Sigmoid colon (tissue), 7 donors: ENCODE results near the gene KIF6. TPM values are rescaled to one million over a fixed set of nuclear protein-coding genes. Genes with fewer than 3 reads are reported as not detected.

ENCODE experiments used
- DNase-seq: peaks from one replicate; pipeline ENCODE4 v3.0.0-alpha.2; 2019
- H3K27ac ChIP-seq, 4 donors: fragments of 200-600 bp; sonication (generic); one replicate each; pipeline ENCODE4 v1.5.1; 2016 to 2019; ENCODE audit warnings: mild to moderate bottlenecking in 1 of 4
- H3K27me3 ChIP-seq, 3 donors: fragments of 200-600 bp; sonication (generic); one replicate each; pipeline ENCODE4 v1.5.1; 2019; ENCODE audit warnings: mild to moderate bottlenecking in 1 of 3
- H3K36me3 ChIP-seq, 4 donors: fragments of 200-600 bp; sonication (generic); one replicate each; pipeline ENCODE4 v1.5.1; 2016 to 2019
- H3K4me1 ChIP-seq, 4 donors: fragments of 200-600 bp; sonication (generic); one replicate each; pipeline ENCODE4 v1.5.1; 2017 to 2019
- H3K4me3 ChIP-seq, 4 donors: fragments of 200-600 bp; sonication (generic); one replicate each; pipeline ENCODE4 v1.5.1; 2017 to 2019; ENCODE audit warnings: mild to moderate bottlenecking in 2 of 4, moderate library complexity in 1 of 4
- H3K9me3 ChIP-seq, 4 donors: fragments of 200-600 bp in 3 of 4; sonication (generic) in 3 of 4; one replicate each; pipeline versions ENCODE4 v1.5.1 to v1.6.1; 2013 to 2019
- EP300 ChIP-seq, 4 donors: sonication (generic); formaldehyde crosslinking; IDR thresholded peaks; one replicate each; pipeline ENCODE4 v1.6.1; 2017; ENCODE audit warnings: antibody characterized with exemption in 4 of 4
- POLR2A ChIP-seq, 2 donors: fragments of 450-650 bp; IDR thresholded peaks; one replicate each; pipeline ENCODE4 v1.6.1; 2016; ENCODE audit warnings: antibody characterized with exemption in 2 of 2, mild to moderate bottlenecking in 2 of 2, moderate library complexity in 2 of 2
- POLR2AphosphoS5 ChIP-seq, 4 donors: sonication (generic); formaldehyde crosslinking; IDR thresholded peaks; one replicate each; pipeline ENCODE4 v1.6.1; 2017; ENCODE audit warnings: antibody characterized with exemption in 4 of 4
- WGBS, 2 donors: extraction: QIAGEN DNeasy Blood & Tissue Kit; methylation state at CpG; one replicate each; pipeline ENCODE4 v1.1.7; 2013; 5-methylcytosine and 5-hydroxymethylcytosine counted together
- intact Hi-C: fragments of 100-400 bp; cut with DNase I; formaldehyde crosslinking; loops from one replicate; pipeline ENCODE4 v1.15.1; 2023
- polyA plus RNA-seq, 3 donors: library from polyadenylated mRNA; stranded (reverse); fragments of 200-250 nt; gene quantifications; one replicate each; pipeline ENCODE4 v1.2.3, GENCODE V29; 2013
- total RNA-seq, 4 donors: library from RNA; depleted of rRNA; stranded (reverse); fragments of >200 nt; gene quantifications; one replicate each; pipeline ENCODE4 v1.1.0, GENCODE V29; 2016
- TF ChIP-seq, protein P1 (sequence below), 4 experiments: fragments of 450-650 bp in 3 of 4; fragments of 200-600 bp in 1 of 4; IDR thresholded peaks; one replicate each; pipeline ENCODE4 v1.5.1; 2016 to 2019; ENCODE audit warnings: antibody characterized with exemption in 4 of 4, mild to moderate bottlenecking in 3 of 4, moderate library complexity in 2 of 4
- donor health status: healthy with polysubstance abuse.
- donor health status: Bipolar disorder and iron deficiency.
- donor health status: healthy.

Gene KIF6
- total and polyA plus RNA-seq, 7 donors = under 0.01 to 0.99 (median 0.36) TPM; not detected in 2

GRCh38 chr6:39321761-39322160 lies 403.4 kb downstream of the KIF6 start:
- Histone ChIP-seq H3K4me1 (no peaks in the 10 kb centered on the region), H3K36me3 (no peaks in the 10 kb centered on the region), H3K27me3 (no peaks in the 10 kb centered on the region), H3K9me3 (no peaks in the 10 kb centered on the region), H3K4me3 (no peak overlapping the region), H3K27ac (no peak overlapping the region)
- TF ChIP-seq, protein P1, sequence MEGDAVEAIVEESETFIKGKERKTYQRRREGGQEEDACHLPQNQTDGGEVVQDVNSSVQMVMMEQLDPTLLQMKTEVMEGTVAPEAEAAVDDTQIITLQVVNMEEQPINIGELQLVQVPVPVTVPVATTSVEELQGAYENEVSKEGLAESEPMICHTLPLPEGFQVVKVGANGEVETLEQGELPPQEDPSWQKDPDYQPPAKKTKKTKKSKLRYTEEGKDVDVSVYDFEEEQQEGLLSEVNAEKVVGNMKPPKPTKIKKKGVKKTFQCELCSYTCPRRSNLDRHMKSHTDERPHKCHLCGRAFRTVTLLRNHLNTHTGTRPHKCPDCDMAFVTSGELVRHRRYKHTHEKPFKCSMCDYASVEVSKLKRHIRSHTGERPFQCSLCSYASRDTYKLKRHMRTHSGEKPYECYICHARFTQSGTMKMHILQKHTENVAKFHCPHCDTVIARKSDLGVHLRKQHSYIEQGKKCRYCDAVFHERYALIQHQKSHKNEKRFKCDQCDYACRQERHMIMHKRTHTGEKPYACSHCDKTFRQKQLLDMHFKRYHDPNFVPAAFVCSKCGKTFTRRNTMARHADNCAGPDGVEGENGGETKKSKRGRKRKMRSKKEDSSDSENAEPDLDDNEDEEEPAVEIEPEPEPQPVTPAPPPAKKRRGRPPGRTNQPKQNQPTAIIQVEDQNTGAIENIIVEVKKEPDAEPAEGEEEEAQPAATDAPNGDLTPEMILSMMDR (IDR thresholded peaks at IDR 0.05) = no peak
- intact Hi-C loops = no loop called here
- WGBS, 2 donors = 67 to 73% methylated on average over 5 of the region's 5 CpGs
- no peak for DNase-seq

DNA sequence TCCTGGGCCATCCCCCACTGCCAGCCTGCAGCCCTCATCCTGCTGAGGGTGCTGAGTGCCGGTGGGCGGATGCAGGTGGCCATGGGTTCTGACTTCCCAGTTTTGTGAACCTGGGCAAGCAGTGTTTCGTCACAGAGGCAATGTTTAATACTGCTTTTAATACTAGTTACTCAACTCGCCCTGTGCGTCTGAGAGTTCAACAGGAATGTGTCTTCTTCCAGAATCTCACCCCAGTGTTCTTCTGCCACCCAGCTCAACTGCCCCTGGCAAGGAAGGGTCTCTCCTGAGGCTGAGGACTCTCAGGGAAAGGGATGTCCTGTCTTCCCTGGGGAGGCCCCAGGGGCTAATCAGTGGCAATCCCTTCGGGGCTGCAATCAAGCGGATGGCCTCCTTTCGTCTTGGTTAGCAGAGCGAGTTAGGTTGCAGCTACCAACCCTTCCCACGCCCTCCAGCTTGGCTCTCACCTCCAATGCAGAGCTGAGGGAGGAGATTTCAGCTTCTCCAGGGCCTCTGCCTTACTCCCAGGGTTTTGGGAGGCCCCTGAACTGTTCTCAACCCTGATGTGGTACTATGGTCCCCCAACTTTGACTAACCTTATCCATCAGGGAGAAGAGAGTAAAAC lies 404.7 kb downstream of the KIF6 start:
- DNase-seq = no peak
- TF ChIP-seq POLR2AphosphoS5 (IDR thresholded peaks at IDR 0.05) = no peak
- TF ChIP-seq, protein P1 (IDR thresholded peaks at IDR 0.05) = no peak
- no peak for TF ChIP-seq EP300 (IDR thresholded peaks at IDR 0.05)
- TF ChIP-seq POLR2A (IDR thresholded peaks at IDR 0.05) = no peak
- Histone ChIP-seq H3K4me1 (no peaks in the 10 kb centered on the region), H3K36me3 (no peaks in the 10 kb centered on the region), H3K27ac (no peak overlapping the region), H3K4me3 (no peak overlapping the region), H3K9me3 (no peaks in the 10 kb centered on the region), H3K27me3 (peaks cover 0 to 3% (median 0%) of the 10 kb centered on the region in 3 donors)
- intact Hi-C loops = no loop called here
- 63 to 75% methylated on average over 10 of the region's 10 CpGs for WGBS, 2 donors

DNA sequence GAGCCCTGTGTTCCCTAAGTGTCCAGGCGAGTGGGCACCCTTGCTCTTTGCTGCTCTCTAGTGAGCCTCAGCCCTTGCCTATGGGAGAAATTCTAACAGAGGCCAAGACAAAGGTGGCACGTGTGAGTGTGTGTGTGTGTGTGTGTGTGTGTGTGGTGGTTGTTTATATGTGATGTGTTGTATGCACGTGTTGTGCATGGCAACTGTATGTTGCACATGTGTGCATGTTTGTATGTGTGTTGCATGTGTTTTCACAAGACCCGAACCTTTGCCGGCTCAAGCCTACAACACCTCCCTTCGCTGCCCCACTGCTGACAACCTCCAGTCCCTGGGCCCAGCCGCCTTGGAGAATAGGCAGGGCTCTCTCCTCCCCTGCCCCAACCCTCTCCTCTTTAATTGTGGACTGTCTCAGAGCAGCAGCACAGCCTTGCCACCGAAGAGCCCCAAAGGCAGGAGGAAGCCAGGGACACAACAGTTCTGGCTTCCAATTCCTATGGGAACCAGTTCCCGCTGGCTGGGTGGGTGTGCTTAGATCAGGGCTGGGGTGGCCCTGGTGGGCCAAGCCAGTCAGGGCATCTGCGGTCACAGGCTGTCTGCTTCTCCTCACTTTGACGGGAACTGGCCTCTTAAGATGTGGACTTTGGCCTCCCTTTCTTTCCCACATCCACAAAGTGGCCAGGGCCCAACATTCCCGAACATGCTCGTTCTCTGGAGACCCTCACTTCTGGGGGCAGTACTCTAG lies 405.4 kb downstream of the KIF6 start:
- Histone ChIP-seq H3K27me3 (peaks cover under 1 to 9% (median 1%) of the 10 kb centered on the region in 3 donors), H3K9me3 (no peaks in the 10 kb centered on the region), H3K36me3 (no peaks in the 10 kb centered on the region), H3K4me1 (no peaks in the 10 kb centered on the region), H3K4me3 (no peak overlapping the region), H3K27ac (no peak overlapping the region)
- DNase-seq = no peak
- intact Hi-C loops = no loop called here
- WGBS, 2 donors = 65 to 73% methylated on average over 13 of the region's 13 CpGs
- no peak for TF ChIP-seq POLR2AphosphoS5 (IDR thresholded peaks at IDR 0.05)
- TF ChIP-seq, protein P1 (IDR thresholded peaks at IDR 0.05) = no peak
- no peak for TF ChIP-seq POLR2A (IDR thresholded peaks at IDR 0.05)

GRCh38 chr6:39317256-39317655 lies 408.0 kb downstream of the KIF6 start:
- TF ChIP-seq EP300 (IDR thresholded peaks at IDR 0.05) (no peak), POLR2A (IDR thresholded peaks at IDR 0.05) (no peak), POLR2AphosphoS5 (IDR thresholded peaks at IDR 0.05) (no peak)
- TF ChIP-seq, protein P1 (IDR thresholded peaks at IDR 0.05) = no peak
- WGBS, 2 donors = 78 to 85% methylated on average over 3 of the region's 3 CpGs
- H3K27ac ChIP-seq = no peak overlapping the region

More at GRCh38 chr6:39317256-39317655, 408.0 kb downstream of the KIF6 start:
- Histone ChIP-seq H3K36me3 (no peaks in the 10 kb centered on the region), H3K4me1 (peaks cover 0 to 19% (median 15%) of the 10 kb centered on the region in 4 donors), H3K9me3 (no peaks in the 10 kb centered on the region), H3K27me3 (peaks cover 21 to 35% (median 26%) of the 10 kb centered on the region in 3 donors), H3K4me3 (no peak overlapping the region)
- DNase-seq = no peak
- intact Hi-C loops = no loop called here
